K562 treated with DMSO at 1 percent for 12 hours (cell line): Measurements from ENCODE around the gene MLXIPL. TPM values are rescaled to one million over a fixed set of nuclear protein-coding genes. Genes with fewer than 3 reads are reported as not detected.

ENCODE experiments used
- total RNA-seq: library from RNA; unstranded; fragments of 300-600 nt; gene quantifications from 2 replicates; pipeline ENCODE4 v1.2.3, GENCODE V29; 2022; ENCODE audit not compliant: insufficient read depth

The MLXIPL gene
- total RNA-seq, result 12.2 and 28.9 TPM in 2 replicates

GRCh38 chr7:73623798-73624668 is at the start of gene MLXIPL:
Gene MLXIPL (minus strand): TSS chr7:73624522. CDS start chr7:73624492, 30 bp downstream.

GRCh38 chr7:73667344-73668102 is 43.2 kb upstream of the MLXIPL start, which contains the start of gene VPS37D:
Gene VPS37D (plus strand): TSS chr7:73667831. CDS start chr7:73667959, 128 bp downstream.

GRCh38 chr7:73578342-73579128 is 45.8 kb downstream of the MLXIPL start, which contains the start of gene TBL2:
Gene TBL2 (minus strand): TSS chr7:73578579. CDS start chr7:73578549, 30 bp downstream.

GRCh38 chr7:73557397-73558257 is 66.7 kb downstream of the MLXIPL start, which contains the start of gene BCL7B:
Gene BCL7B (minus strand): TSS chr7:73557690. CDS start chr7:73557578, 112 bp downstream.

Other genes with a start within 250 kb of the MLXIPL start
- 1.4 and 2.3 TPM in 2 replicates for gene FZD9, start 190.7 kb downstream of the MLXIPL start, total RNA-seq
- gene BAZ1B, start 102.2 kb downstream of the MLXIPL start, total RNA-seq, result 23.5 and 79.9 TPM in 2 replicates
- gene BCL7B, start 66.8 kb downstream of the MLXIPL start, total RNA-seq, result 78.6 and 99.6 TPM in 2 replicates
- 39.9 and 48.8 TPM in 2 replicates for gene TBL2, start 45.9 kb downstream of the MLXIPL start, total RNA-seq
- 2.9 and 4.6 TPM in 2 replicates for gene VPS37D, start 43.3 kb upstream of the MLXIPL start, total RNA-seq
- gene DNAJC30, start 58.9 kb upstream of the MLXIPL start, total RNA-seq, result 4.2 and 6.4 TPM in 2 replicates
- 129 and 139 TPM in 2 replicates for gene BUD23, start 59.1 kb upstream of the MLXIPL start, total RNA-seq
- gene STX1A, start 95.1 kb upstream of the MLXIPL start, total RNA-seq, result 10.1 and 15.4 TPM in 2 replicates
- 16.4 and 16.9 TPM in 2 replicates for gene ABHD11, start 114.3 kb upstream of the MLXIPL start, total RNA-seq
- not detected in 2 replicates for gene CLDN3, start 145.7 kb upstream of the MLXIPL start, total RNA-seq
- gene CLDN4, start 206.5 kb upstream of the MLXIPL start, total RNA-seq, result 0.14 and 0.34 TPM in 2 replicates
- not detected in 2 replicates for gene METTL27, start 218.0 kb upstream of the MLXIPL start, total RNA-seq
- gene TMEM270, start 236.6 kb upstream of the MLXIPL start, total RNA-seq, result not detected in 2 replicates